OCI-LY3 (cell line): Measurements from ENCODE around the gene CDKN3.
"Not testable (repeated sequence)": the region's sequence is repeated elsewhere in the genome, so short reads cannot be mapped to it uniquely, and the experiment has no call there.

Experiments used
- CTCF ChIP-seq: fragments of 200-600, 300-600 bp; sonication (generic); IDR thresholded peaks from 2 replicates; pipeline ENCODE4 v1.5.1; 2014; ENCODE audit warnings: antibody characterized with exemption, low read length, low read depth
- EZH2phosphoT487 ChIP-seq: fragments of 200-600 bp; shearing (Covaris generic); IDR thresholded peaks from 2 replicates; pipeline ENCODE4 v1.6.1; 2018; ENCODE audit warnings: antibody characterized with exemption, mixed run types, low read depth

DNA sequence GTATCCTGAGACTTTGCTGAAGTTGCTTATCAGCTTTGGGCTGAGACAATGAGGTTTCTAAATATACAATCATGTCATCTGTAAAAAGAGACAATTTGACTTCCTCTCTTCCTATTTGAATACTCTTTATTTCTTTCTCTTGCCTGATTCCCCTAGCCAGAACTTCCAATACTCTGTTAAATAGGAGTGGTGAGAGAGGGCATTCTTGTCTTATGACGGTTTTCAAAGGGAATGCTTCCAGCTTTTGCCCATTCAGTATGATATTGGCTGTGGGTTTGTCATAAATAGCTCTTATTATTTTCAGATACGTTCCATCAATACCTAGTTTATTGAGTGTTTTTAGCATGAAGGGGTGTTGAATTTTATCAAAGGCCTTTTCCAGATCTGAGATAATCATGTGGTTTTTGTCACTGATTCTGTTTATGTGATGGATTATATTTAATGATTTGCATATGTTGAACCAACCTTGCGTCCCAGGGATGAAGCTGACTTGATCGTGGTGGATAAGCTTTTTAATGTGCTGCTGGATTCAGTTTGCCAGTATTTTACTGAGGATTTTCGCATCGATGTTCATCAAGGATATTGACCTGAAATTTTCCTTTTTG lies 6.7 kb downstream of the CDKN3 start:
- not testable (repeated sequence) for TF ChIP-seq CTCF, EZH2phosphoT487
